HEK293 (cell line): Measurements from ENCODE around the gene SIAE.

Experiments used
- MYNN ChIP-seq: fragments of 450-650 bp; formaldehyde crosslinking; IDR thresholded peaks from 2 replicates; pipeline ENCODE4 v1.5.1; 2016; ENCODE audit warnings: missing biosample characterization, missing genetic modification characterization, borderline replicate concordance
- YY1 ChIP-seq: fragments of 450-650 bp; formaldehyde crosslinking; IDR thresholded peaks from 2 replicates; pipeline ENCODE4 v1.5.1; 2018; ENCODE audit warnings: missing biosample characterization, missing genetic modification characterization
- ZBTB21 ChIP-seq: fragments of 450-650 bp; formaldehyde crosslinking; IDR thresholded peaks from 2 replicates; pipeline ENCODE4 v1.5.1; 2017; ENCODE audit warnings: missing biosample characterization, missing genetic modification characterization
- ZNF146 ChIP-seq: fragments of 450-650 bp; formaldehyde crosslinking; IDR thresholded peaks from 2 replicates; pipeline ENCODE4 v1.5.1; 2016; ENCODE audit warnings: missing biosample characterization, missing genetic modification characterization
- ZNF24 ChIP-seq: fragments of 450-650 bp; formaldehyde crosslinking; IDR thresholded peaks from 2 replicates; pipeline ENCODE4 v1.5.1; 2016; ENCODE audit warnings: missing biosample characterization, missing genetic modification characterization
- ZNF274 ChIP-seq, 2 experiments: fragments of 200-500 bp in 1 of 2; fragments of 450-650 bp in 1 of 2; sonication (Bioruptor generic) in 1 of 2; formaldehyde crosslinking in 1 of 2; IDR thresholded peaks; 2 replicates each; pipeline versions ENCODE4 v1.5.1 to v1.6.1; 2014 to 2016; ENCODE audit warnings: borderline replicate concordance in 1 of 2, inconsistent platforms in 1 of 2, low read length in 1 of 2, missing biosample characterization in 1 of 2, missing genetic modification characterization in 1 of 2
- ZNF510 ChIP-seq: fragments of 450-650 bp; formaldehyde crosslinking; IDR thresholded peaks from 2 replicates; pipeline ENCODE4 v1.5.1; 2018; ENCODE audit warnings: mild to moderate bottlenecking, missing genetic modification characterization, missing biosample characterization; ENCODE audit not compliant: insufficient replicate concordance
- ZNF521 ChIP-seq: fragments of 450-650 bp; formaldehyde crosslinking; IDR thresholded peaks from 2 replicates; pipeline ENCODE4 v1.5.1; 2017; ENCODE audit warnings: missing biosample characterization, mild to moderate bottlenecking, missing genetic modification characterization
- ZSCAN30 ChIP-seq: fragments of 450-650 bp; IDR thresholded peaks from 2 replicates; pipeline ENCODE4 v1.5.1; 2018; ENCODE audit warnings: missing biosample characterization, mild to moderate bottlenecking, missing genetic modification characterization, moderate library complexity
- TF ChIP-seq, protein P1 (sequence below): fragments of 450-650 bp; formaldehyde crosslinking; IDR thresholded peaks from 2 replicates; pipeline ENCODE4 v1.5.1; 2016; ENCODE audit warnings: missing biosample characterization, missing genetic modification characterization
- TF ChIP-seq, protein P2 (sequence below): fragments of 450-650 bp; formaldehyde crosslinking; IDR thresholded peaks from 2 replicates; pipeline ENCODE4 v1.5.1; 2016; ENCODE audit warnings: missing biosample characterization, missing genetic modification characterization
- TF ChIP-seq, protein P3 (sequence below): fragments of 450-650 bp; formaldehyde crosslinking; IDR thresholded peaks from 2 replicates; pipeline ENCODE4 v1.5.1; 2016; ENCODE audit warnings: missing biosample characterization, missing genetic modification characterization

DNA sequence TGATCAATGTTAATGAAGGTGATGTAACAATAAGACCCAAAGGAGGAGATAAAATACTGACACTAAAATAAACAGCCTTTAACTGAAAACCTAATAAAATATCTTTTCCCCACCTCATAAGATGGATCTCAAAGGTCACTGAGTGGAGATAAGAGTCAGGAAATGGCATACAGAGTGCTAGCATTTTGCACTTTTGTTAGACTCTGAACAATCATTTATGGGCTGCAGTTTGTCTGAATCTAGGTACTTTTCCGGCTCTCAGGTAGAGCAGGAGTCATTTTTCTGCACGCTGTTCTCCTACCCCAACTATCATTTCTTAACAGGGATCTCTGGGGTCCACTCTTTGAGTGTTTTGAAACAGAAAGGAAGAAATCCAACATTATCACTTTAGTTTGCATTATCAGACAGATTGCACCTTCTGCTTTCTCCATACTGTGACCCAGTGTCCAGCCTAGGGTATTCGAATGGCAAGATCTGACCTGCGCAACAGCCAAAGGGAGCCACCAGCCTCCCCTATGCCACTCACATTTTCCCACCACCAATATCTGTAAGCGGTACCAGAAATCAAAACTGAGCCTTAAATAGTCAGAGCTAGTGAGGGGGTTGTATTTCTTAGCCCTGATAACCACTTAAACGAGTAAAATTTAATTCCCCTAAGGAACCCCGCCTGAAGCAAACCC is 863 bp downstream of the SIAE start:
- TF ChIP-seq, protein P1, sequence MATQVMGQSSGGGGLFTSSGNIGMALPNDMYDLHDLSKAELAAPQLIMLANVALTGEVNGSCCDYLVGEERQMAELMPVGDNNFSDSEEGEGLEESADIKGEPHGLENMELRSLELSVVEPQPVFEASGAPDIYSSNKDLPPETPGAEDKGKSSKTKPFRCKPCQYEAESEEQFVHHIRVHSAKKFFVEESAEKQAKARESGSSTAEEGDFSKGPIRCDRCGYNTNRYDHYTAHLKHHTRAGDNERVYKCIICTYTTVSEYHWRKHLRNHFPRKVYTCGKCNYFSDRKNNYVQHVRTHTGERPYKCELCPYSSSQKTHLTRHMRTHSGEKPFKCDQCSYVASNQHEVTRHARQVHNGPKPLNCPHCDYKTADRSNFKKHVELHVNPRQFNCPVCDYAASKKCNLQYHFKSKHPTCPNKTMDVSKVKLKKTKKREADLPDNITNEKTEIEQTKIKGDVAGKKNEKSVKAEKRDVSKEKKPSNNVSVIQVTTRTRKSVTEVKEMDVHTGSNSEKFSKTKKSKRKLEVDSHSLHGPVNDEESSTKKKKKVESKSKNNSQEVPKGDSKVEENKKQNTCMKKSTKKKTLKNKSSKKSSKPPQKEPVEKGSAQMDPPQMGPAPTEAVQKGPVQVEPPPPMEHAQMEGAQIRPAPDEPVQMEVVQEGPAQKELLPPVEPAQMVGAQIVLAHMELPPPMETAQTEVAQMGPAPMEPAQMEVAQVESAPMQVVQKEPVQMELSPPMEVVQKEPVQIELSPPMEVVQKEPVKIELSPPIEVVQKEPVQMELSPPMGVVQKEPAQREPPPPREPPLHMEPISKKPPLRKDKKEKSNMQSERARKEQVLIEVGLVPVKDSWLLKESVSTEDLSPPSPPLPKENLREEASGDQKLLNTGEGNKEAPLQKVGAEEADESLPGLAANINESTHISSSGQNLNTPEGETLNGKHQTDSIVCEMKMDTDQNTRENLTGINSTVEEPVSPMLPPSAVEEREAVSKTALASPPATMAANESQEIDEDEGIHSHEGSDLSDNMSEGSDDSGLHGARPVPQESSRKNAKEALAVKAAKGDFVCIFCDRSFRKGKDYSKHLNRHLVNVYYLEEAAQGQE, result no peak
- TF ChIP-seq, protein P2, sequence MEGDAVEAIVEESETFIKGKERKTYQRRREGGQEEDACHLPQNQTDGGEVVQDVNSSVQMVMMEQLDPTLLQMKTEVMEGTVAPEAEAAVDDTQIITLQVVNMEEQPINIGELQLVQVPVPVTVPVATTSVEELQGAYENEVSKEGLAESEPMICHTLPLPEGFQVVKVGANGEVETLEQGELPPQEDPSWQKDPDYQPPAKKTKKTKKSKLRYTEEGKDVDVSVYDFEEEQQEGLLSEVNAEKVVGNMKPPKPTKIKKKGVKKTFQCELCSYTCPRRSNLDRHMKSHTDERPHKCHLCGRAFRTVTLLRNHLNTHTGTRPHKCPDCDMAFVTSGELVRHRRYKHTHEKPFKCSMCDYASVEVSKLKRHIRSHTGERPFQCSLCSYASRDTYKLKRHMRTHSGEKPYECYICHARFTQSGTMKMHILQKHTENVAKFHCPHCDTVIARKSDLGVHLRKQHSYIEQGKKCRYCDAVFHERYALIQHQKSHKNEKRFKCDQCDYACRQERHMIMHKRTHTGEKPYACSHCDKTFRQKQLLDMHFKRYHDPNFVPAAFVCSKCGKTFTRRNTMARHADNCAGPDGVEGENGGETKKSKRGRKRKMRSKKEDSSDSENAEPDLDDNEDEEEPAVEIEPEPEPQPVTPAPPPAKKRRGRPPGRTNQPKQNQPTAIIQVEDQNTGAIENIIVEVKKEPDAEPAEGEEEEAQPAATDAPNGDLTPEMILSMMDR (tag by site-specific recombination), result no peak
- TF ChIP-seq, protein P3, sequence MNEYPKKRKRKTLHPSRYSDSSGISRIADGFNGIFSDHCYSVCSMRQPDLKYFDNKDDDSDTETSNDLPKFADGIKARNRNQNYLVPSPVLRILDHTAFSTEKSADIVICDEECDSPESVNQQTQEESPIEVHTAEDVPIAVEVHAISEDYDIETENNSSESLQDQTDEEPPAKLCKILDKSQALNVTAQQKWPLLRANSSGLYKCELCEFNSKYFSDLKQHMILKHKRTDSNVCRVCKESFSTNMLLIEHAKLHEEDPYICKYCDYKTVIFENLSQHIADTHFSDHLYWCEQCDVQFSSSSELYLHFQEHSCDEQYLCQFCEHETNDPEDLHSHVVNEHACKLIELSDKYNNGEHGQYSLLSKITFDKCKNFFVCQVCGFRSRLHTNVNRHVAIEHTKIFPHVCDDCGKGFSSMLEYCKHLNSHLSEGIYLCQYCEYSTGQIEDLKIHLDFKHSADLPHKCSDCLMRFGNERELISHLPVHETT (tag by site-specific recombination), result no peak
- TF ChIP-seq MYNN (no peak), ZNF274 (IDR thresholded peaks at IDR 0.05; ENCODE audit: low read length) (no peak), ZNF274 (tag by site-specific recombination; IDR thresholded peaks at IDR 0.05; ENCODE audit: borderline replicate concordance) (no peak), ZSCAN30 (tag by site-specific recombination) (no peak), ZBTB21 (tag by site-specific recombination) (no peak), ZNF510 (tag by site-specific recombination) (no peak), YY1 (tag by site-specific recombination) (no peak), ZNF24 (tag by site-specific recombination) (no peak), ZNF146 (tag by site-specific recombination) (no peak), ZNF521 (tag by site-specific recombination) (no peak)
